GM18868 (cell line): Measurements from ENCODE around the gene ATF6.

Source experiments
- ATAC-seq: cut with Tn5 transposase; IDR thresholded peaks from one replicate; pipeline ENCODE4 v1.9.1; 2021; ENCODE audit warnings: mild to moderate bottlenecking, moderate library complexity; ENCODE audit not compliant: unreplicated experiment

The ATF6 gene

DNA sequence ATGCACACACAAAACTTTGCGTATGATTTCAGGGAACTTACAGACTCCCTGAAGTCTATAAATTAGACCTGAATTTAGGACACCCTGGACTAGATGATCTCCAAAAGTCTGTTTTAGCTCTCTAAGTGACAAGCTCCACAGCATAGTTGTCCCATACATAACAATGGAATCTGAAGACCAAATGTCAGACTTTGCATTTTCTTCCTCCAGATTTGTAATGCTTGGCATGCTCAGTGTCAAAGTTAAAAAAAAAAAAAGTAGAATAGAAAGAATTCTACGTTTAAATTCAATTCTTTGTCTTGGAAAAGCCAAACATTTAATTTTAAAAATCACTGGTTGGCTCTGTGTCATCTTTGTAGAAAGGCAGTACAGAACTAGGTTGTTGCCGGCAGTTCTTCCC, 190.8 kb downstream of the ATF6 start:
- no peak for ATAC-seq

DNA sequence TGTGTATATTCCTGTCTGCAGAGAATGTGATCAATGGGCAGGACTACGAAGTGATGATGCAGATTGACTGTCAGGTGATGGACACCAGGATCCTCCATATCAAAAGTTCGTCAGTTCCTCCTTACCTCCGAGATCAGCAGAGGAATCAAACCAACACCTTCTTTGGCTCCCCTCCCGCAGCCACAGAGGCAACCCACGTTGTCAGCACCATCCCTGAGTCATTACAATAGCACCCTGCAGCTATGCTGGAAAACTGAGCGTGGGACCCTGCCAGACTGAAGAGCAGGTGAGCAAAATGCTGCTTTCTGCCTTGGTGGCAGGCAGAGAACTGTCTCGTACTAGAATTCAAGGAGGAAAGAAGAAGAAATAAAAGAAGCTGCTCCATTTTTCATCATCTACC, 192.3 kb downstream of the ATF6 start:
- ATAC-seq = no peak

DNA sequence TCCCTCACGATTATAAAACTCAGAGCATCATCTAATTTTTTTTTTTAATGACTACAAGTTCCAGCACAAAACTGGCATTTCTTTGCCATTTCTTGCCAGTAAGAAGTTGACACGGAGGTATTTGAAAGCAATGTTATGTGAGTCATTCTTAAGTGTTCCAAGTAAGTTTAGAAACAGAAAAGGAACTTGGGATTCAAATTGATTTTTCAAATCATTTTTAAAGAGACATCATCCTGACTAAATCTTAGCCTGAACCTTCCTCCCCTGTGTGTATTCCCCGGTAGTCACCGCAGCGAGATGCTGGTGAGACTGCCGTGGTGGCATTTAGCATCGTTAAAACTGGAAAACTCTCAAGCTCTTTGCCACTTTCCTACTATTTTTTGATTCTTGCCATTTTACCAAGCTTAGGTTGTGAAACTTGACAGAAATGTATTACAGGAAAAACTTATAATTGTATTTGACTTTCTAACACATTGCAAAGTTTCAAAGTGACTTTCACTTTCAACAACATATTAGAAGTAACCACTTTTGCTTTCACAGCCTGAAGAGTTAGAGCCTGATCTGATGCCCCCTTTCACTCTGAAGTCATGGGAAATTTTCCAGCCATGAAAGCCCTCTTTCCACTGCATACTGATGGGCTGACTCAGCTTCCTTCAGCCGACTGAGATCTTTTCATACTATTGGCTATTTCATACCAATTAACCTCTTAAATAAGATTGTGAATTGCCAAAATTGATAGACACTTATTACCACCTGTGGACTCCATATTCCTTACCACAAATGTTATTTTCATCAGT, 196.2 kb downstream of the ATF6 start:
- peak; percentile 97 for ATAC-seq

DNA sequence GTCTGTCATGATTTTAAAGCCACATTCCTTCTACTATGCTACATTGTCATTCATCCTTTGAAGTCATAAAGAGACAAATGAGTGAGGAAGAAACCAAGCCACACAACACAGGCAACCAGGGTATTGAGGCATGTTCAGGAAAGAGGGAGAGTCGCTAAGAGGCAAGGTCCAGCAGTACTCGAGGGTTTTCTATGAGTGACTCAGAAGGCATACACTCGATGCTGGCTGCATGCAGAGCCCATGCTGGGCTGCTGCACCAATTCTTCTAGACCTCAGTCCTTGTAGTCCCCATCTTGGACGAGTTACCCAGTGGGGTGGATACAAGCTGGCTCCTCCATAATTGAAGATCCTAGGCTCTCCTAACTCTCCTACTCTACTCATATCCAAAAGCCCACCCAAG, 199.9 kb downstream of the ATF6 start:
- no peak for ATAC-seq

DNA sequence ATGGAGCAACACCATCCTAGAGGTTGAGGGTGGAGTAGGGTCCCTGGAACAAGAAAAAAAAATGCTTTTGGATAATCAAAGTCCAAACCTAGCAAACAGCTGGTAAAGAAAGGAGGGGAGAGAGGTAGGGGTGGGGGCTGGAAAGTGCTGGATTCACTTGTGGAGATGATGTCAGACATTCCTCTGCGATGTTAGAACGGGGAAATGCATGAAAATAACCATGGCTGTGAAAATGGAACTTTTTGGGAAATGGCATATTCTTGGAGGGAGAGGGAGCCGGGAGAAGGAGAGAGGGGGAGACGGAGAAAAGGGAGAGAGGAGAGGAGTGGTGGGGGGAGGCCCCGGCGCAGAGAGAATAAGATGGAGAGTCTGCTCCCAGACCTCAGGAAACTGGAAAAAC, 203.9 kb downstream of the ATF6 start:
- no peak for ATAC-seq

DNA sequence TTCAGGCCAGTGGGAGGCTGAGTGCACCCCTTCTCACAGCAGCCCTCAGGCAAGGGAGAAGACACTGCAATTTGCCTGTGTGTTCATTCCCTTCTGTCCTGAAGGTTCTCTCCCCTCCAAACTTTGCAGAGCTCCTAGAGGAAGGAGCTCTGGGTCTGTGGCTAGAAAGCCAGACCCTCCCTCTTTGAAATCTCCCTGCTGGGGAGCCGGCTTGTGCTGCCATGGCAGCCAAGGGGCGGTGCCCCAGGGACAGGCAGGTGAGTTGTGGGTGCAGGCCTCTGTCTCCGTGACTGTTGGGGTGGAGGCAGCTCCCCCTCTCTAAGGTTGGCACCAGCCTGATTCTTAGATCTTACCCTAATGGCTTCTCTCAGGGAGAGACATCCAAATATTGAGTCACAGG, 204.5 kb downstream of the ATF6 start:
- no peak for ATAC-seq

DNA sequence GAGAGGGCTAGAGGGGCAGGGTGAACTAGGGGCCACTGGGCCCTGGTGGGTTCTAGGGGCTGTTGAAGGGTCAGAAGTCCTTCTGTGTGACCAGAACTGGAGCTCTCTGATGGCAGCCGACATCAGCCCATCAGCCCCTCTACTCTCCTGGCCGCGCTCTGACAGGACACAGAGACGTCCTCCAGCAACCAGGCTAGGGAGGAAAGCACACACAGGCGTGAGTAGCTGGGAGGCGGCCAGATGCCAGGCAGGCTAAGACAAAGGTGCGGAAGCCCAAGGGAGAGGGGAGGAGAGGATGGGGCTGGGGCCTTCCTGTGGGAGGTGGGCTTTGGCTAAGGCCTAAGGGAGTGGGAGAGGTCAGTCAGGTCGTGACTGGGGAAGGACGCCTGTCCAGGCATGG, 206.7 kb downstream of the ATF6 start:
- no peak for ATAC-seq

DNA sequence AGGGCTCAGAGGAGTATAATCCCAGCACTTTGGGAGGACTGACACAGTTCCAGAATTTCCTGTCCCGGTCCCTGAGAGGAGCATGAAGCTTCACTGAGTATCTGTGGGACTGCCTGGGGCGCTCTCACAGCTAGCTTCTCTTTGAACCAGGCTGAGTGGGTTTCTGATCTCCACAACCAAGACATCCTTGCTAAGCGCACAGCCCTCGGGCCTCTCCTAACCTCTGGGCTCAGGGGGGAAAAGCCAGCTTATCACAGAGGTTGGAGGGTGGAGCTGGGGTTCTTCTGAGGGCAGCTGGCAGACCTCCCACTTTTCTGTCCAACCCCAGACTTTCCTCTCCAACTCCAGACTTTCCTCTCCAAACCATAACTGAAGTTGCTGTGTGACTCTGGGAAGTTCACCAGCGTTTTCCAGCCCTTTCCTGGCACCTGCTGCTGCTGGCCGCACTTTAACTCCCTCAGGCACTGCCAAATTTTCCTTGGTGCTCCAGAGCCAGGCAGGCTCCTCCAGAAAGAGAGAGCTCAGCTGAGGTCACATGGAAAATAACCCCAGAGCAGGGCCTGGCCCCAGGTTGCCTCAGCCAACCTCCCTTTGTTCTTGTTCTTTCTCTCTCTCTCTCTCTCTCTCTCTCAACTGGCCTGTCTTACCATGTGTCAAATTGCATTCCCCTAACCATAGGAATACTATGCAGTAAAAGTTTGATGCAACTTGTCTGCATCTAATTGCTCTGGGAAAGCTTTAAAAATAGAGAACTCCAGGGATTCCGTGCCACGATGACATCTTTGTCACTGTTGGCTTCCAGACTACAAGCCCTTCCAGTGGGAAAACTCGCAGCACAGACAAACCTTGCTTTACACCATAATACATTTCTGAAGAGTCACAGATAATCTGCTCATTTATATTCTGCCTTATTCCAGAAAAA, 208.1 kb downstream of the ATF6 start:
- no peak for ATAC-seq

DNA sequence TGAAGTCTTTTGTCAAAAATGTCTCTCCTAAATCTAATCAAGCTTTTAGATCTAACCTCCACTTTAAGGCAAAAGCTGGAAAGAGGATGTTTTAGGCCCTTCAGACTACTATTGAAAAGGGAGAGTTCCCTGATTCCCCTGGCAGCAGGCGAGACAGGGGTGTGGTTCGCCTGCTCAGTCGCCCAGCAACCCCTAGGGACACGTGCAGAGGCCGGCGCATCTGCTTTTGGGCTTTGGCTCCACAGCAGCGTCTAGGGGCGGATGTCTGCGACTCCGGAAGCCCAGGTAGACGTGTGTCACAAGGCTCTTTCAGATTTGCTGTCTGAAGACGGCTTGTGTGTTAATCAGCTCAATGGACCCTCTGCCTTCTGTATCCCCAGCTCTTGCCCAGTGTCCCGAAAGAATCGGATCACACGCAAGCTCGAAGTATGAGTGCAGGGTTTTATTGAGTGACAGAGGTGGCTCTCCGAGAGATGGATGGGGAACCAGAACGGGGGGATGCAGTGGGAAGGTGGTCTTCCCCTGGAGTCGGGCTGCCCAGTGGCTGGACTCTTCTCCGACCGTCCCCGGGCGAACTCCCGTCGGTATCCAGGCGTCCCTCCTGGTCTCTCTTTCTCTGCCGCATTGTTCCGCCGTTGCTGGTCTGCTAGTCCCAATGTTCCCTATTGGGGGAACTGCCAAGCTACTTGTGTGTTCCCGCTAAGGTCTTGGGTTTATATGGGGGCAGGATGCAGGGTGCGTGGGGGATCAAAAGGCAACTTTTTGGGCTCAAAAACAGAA, 212.1 kb downstream of the ATF6 start:
- no peak for ATAC-seq

DNA sequence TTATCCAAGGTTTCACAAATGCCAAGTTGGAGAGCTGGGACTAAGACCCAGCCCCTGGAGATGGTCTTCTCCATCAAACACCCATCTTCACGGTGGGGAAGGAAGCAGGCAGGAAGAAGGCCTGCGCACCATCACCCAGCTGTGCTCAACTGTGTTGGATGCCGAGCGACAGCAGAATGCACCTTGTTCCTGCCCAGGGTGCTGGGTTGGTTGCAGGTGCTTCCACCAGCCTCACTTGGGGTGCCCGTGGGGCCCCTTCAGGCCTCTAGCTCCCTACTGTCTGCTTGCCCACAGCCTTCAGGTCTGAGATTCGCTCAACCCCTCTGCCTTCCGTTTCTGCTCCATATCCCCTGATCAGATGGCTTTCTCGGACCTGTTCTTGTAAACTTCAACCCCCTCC, 215.0 kb downstream of the ATF6 start:
- ATAC-seq = no peak

DNA sequence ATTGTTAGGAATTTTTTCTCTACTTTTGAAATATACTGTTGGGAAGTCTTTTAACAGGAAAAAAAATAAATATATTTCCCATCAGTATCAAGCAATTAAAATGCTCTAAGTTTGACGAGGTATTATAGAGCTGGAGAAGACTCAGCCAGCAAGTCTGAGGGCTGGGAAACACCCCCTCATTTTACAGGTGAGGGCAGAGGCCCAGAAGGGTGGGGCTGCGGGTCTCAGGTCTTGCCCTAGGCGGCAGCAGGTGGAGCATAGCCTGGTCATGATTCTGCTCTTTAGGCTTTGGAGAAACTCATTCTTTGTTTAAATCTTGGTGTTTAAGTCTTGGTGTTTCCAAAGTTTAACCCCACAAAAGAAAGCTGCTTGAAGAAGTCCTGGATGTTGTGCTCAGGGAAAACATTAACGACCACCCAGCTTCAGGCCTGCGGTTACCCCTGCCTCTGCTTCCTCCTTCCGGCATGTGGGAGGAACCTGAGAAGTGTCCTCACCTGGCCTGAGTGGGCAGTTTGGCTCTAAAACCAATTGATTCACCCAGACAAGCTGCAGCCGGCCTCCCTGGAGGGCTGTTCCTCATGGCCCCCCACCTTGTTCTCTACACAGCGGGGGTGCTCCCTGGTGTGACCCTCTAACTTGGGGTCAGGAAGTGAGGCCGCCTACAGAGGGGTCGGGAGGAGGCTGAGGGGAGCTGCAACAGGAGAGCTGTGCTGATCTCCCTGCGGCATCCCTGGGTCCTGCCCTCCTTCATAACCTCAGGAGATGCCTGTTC, 215.8 kb downstream of the ATF6 start:
- ATAC-seq = no peak

DNA sequence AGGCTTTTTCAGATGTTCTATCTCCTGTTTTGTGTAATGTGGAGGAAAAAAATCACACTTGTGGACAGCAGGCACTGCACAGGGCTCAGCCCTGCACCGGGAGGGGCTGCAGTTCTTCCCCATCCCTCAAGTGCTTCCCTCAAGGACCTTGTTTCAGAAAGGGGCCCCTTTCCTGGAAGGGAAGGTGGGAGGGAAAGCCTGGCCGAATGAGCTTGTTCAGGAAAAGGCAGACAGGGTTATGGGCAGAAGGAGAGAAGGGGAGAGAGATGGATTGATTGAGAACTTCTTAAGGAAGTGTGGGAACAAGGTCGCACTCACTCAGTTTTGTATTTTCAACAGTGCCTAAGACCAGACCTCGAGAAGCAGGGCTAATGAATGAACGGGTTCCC, 216.4 kb downstream of the ATF6 start:
- ATAC-seq = no peak

DNA sequence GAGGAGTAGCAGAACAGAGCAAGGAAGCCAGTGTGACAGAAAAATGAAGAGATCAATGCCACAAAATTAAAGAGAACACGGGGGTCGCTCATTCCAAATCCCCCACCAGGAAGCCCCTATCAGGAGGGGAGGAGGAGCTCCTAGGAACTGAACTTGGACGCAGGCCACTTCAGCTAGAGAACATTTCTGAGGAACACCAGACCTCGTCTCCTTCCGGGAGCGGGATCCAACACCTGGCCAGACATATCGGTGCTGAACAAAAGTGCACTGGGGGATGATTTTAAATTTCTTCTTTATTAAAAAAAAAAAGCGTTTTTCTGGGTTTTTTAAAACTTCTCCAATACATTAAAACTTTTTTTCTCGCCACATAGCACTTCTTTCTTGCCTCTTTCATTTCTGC, 216.8 kb downstream of the ATF6 start:
- ATAC-seq = no peak

DNA sequence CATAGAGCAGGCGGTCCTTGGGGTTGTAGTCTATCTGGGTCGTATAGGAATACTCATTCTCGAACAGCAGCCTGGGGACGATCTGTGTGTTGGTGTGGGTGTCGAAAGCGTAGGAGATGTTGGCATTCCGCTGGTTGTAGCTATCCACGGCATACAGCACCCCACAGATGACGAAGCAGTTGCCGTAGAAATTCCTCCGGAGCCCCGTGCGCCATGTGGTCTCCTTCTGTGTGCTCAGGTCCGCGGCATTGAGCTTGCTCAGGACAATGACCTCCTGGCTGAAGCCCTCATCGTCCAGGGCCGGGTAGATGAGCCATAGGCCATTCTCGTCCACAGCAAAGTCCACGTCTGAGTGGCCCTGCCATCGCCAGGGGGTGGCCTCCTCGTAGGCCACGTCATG, 217.6 kb downstream of the ATF6 start:
- no peak for ATAC-seq

DNA sequence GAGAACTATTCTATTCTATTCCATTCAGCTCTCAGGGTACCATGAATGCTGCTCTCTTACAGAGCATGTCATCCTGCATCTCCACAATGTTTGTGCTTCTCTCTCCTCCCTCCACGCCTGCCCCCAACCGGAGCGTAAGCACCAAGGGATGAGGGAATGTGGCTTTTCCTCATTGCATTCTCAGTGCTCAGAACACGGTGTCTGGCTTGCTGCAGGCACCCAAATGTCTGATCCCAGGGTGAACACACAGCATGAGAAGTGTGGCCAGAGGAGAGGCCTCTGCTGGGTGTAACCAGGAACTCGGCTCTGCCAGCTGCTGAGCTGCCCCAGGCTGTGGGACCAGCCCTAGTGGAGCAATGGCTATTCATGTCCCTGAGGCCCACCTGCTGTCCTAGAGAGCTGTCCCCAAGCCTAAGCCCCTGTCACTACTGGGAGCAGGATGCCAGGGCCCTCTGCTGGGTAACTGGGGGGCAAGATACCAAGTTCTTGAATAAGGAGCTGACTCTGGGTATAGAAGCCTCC, 219.2 kb downstream of the ATF6 start:
- ATAC-seq = no peak

DNA sequence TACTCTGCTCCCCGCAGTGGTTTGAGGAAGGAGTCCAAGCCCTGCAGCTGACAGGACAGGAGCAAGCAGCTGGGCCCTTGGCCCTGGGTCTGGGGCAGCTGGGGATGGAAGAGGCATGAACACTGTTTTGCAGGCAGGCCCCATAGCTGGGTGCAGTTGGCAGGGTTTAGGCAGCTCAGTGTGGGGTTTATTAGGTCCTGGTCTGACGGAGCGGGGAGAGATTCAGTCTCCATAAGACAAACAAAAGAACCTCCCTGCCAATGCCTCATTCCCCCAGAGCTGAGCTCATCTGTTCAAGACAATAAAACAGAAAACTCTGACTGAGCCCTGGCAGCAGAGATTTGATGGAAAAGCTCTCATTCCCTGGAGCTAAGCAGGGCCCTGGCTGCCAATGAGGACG, 220.2 kb downstream of the ATF6 start:
- ATAC-seq = no peak

DNA sequence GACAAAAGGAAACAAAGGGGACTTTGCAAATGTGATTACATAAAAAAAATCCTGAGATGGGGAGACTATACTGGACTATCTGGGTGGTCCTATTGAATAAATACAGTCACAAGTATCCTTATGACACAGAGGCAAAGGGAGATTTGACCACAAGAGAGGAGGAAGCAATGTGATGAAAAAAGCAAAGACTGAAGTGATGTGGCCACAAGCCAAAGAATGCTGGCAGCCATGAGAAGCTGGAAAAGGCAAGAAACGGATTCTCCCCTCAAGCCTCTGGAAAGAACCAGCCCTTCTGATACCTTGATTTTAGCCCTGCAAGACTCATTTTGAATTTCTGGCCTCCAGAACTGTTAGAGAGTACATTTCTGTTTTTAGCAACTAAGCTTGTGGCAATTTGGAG, 221.2 kb downstream of the ATF6 start:
- no peak for ATAC-seq

DNA sequence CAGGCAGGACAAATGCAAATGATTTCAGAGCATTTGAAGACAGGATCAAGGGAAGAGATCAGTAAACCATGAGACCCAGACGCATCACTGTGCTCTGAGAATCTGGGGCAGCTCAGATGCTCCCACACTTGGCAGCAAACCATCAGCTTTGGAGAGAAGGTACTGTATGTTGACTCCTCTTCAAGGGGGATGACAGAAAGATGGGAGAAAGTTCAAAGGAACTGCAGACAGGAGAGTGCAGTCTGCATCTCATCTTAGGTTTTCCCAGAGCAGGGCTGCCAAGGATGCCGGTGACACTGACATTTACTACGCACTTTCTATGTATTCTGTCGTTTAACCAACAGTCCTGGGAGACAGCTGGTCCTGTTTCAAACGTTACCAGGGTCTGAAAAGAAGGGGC, 221.8 kb downstream of the ATF6 start:
- no peak for ATAC-seq

DNA sequence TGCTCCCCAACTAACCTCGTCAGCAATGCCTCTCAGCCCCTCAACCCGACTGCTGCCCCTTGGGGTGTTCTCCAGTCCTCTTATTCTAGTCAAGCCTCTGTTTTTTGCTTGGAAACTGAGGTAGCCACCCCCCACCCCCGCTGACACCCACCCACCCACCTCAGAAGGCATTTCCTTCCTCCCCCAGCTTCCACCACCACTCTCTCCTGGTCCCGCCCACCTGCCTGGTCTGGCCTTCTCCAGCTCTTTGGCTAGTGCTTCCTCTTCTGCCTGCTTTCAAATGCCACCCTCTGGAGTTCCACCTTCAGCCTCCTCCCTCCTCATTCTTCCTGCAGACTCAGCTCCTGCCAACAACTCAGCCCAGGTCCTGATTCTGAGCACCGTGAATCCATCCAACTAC, 222.3 kb downstream of the ATF6 start:
- no peak for ATAC-seq

DNA sequence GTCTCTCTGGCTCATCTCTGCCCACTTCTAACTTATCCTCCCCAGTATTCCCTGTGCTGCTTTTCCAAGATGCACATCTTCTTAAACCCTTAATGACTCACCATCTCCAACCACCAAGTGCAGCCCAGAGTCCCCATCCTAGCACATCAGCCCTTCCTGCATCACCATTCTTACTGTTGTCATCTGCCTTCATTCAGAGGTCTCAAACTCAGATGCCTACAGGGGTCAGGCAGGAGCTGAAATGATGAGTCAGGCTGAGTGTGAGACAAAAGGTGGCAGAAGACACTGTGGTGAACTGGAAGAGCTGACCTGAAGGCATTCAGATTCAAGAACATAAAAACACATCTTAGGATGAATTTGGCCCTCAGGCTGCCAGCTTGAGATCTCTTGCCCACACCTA, 223.0 kb downstream of the ATF6 start:
- ATAC-seq = no peak

DNA sequence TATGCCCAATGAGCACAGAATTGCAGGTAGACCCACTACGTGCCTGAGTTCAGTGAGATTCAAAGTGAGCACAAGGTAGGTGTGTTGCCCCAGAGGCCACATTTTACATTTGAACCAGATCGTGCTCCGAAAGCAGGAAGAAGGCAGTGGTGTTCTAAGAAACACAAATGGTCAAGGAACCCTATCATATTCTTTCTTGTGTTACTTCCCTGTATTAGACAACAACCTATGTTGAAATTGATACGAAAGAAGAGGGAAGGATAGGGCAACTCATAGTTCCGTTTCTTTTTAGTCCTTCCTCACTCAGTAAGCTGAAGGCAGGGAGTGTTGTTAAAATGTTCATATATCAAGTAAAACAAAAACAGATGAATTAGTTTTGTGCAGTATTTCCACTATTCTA, 223.7 kb downstream of the ATF6 start:
- ATAC-seq = no peak
